H1 (cell line): ENCODE results near the gene SH3RF2. TPM values are rescaled to one million over a fixed set of nuclear protein-coding genes. Genes with fewer than 3 reads are reported as not detected.

ENCODE experiments used
- CTCF ChIA-PET: fragments of 300-600 bp; sonication (Branson Sonifier 250); formaldehyde crosslinking; loops from one replicate; lab custom pipeline; 2021; ENCODE audit not compliant: partially characterized antibody; lab: Charles Lee
- POLR2A ChIA-PET: fragments of 300-600 bp; sonication (Branson Sonifier 250); formaldehyde crosslinking; loops from one replicate; lab custom pipeline; 2021; ENCODE audit warnings: inconsistent platforms; ENCODE audit not compliant: partially characterized antibody; lab: Charles Lee
- DNase-seq, 2 experiments: peaks; one replicate each; pipeline versions ENCODE4 v3.0.0 to v3.0.0-alpha.2; 2010 to 2022; ENCODE audit warnings: low spot score in 2 of 2, low read depth in 1 of 2, mixed read lengths in 1 of 2
- FAIRE-seq: peaks from 2 replicates; lab custom pipeline; 2011; peaks lifted over from hg19 to GRCh38; lab: Jason Lieb, UNC
- H2AFZ ChIP-seq: 2 replicates; pipeline ENCODE4 v1.8.1; 2012; ENCODE audit warnings: low read length, inconsistent platforms
- H2AK5ac ChIP-seq: 2 replicates; pipeline ENCODE4 v1.6.1; 2013; ENCODE audit warnings: low read depth, low read length
- H2BK120ac ChIP-seq: replicated peaks from 2 replicates; pipeline ENCODE3; 2013; ENCODE audit warnings: low read depth, low read length, inconsistent platforms
- H2BK12ac ChIP-seq: 2 replicates; pipeline ENCODE4 v1.6.1; 2013; ENCODE audit warnings: low read depth, low read length
- H2BK15ac ChIP-seq: 2 replicates; pipeline ENCODE4 v1.6.1; 2013; ENCODE audit warnings: low read length
- H2BK20ac ChIP-seq: 2 replicates; pipeline ENCODE4 v1.6.1; 2013; ENCODE audit warnings: low read length
- H2BK5ac ChIP-seq: 2 replicates; pipeline ENCODE4 v1.6.1; 2013; ENCODE audit warnings: low read depth, low read length
- H3K14ac ChIP-seq: 2 replicates; pipeline ENCODE4 v1.6.1; 2013; ENCODE audit warnings: inconsistent platforms; ENCODE audit not compliant: insufficient read length
- H3K18ac ChIP-seq: 2 replicates; pipeline ENCODE4 v1.6.1; 2013; ENCODE audit warnings: low read length; ENCODE audit errors: extremely low read depth
- H3K23ac ChIP-seq: 2 replicates; pipeline ENCODE4 v1.6.1; 2013; ENCODE audit warnings: inconsistent platforms; ENCODE audit not compliant: insufficient read length
- H3K23me2 ChIP-seq: 2 replicates; pipeline ENCODE4 v1.6.1; 2013; ENCODE audit warnings: low read depth, low read length
- H3K27ac ChIP-seq: 2 replicates; pipeline ENCODE4 v1.6.1; 2011; ENCODE audit warnings: low read depth, low read length, inconsistent platforms
- H3K27me3 ChIP-seq, 4 experiments: replicated peaks in 1 of 4; 1 replicate in 1 of 4; 2 replicates in 3 of 4; pipeline versions ENCODE4 v1.6.1 to v1.8.1; 2011 to 2013; ENCODE audit warnings: low read length in 3 of 4, mild to moderate bottlenecking in 3 of 4, inconsistent platforms in 2 of 4, mixed read lengths in 2 of 4, moderate library complexity in 1 of 4; ENCODE audit not compliant: control insufficient read depth in 3 of 4, insufficient read depth in 3 of 4; ENCODE audit errors: extremely low read depth in 1 of 4
- H3K36me3 ChIP-seq, 4 experiments: 2 replicates each; pipeline versions ENCODE4 v1.6.1 to v1.8.1; 2011 to 2013; ENCODE audit warnings: mild to moderate bottlenecking in 4 of 4, low read length in 3 of 4, moderate library complexity in 2 of 4, control low read depth in 1 of 4, inconsistent platforms in 1 of 4; ENCODE audit not compliant: insufficient read depth in 4 of 4, control insufficient read depth in 2 of 4
- H3K4ac ChIP-seq: replicated peaks from 2 replicates; pipeline ENCODE3; 2013; ENCODE audit warnings: low read length, low read depth, mixed read lengths, inconsistent platforms; ENCODE audit not compliant: insufficient read length
- H3K4me1 ChIP-seq, 4 experiments: replicated peaks in 1 of 4; 1 replicate in 1 of 4; 2 replicates in 3 of 4; pipeline versions ENCODE4 v1.6.1 to v1.8.1; 2011 to 2013; ENCODE audit warnings: low read length in 3 of 4, inconsistent platforms in 2 of 4, mixed read lengths in 1 of 4; ENCODE audit not compliant: insufficient read depth in 4 of 4, control insufficient read depth in 3 of 4
- H3K4me2 ChIP-seq, 2 experiments: 2 replicates each; pipeline versions ENCODE4 v1.6.1 to v1.8.1; 2011 to 2013; ENCODE audit warnings: low read depth in 2 of 2, low read length in 2 of 2, control low read depth in 1 of 2, inconsistent platforms in 1 of 2, mild to moderate bottlenecking in 1 of 2; ENCODE audit not compliant: insufficient read depth in 1 of 2
- H3K4me3 ChIP-seq, 4 experiments: fragments of 200-600, 300-600 bp in 1 of 4; sonication (generic), shearing (Covaris generic), sonication (Bioruptor Twin) in 1 of 4; 2 replicates each; pipeline versions ENCODE4 v1.5.1 to v1.8.1; 2011 to 2016; ENCODE audit warnings: low read length in 4 of 4, low read depth in 3 of 4, control low read depth in 2 of 4, inconsistent platforms in 2 of 4, mild to moderate bottlenecking in 2 of 4, mixed read lengths in 1 of 4, moderate library complexity in 1 of 4; ENCODE audit not compliant: insufficient read depth in 2 of 4; ENCODE audit errors: extremely low read depth in 1 of 4
- H3K56ac ChIP-seq: replicated peaks from 2 replicates; pipeline ENCODE3; 2013; ENCODE audit warnings: low read depth, mild to moderate bottlenecking, mixed read lengths, low read length, inconsistent platforms; ENCODE audit not compliant: insufficient read length
- H3K79me1 ChIP-seq: 2 replicates; pipeline ENCODE4 v1.6.1; 2013; ENCODE audit warnings: low read depth, low read length, control low read depth
- H3K79me2 ChIP-seq, 2 experiments: 2 replicates each; pipeline versions ENCODE4 v1.6.1 to v1.8.1; 2012 to 2013; ENCODE audit warnings: low read length in 2 of 2, mild to moderate bottlenecking in 2 of 2, inconsistent platforms in 1 of 2; ENCODE audit not compliant: insufficient read depth in 2 of 2, control insufficient read depth in 1 of 2
- H3K9ac ChIP-seq, 4 experiments: replicated peaks in 1 of 4; 1 replicate in 1 of 4; 2 replicates in 3 of 4; pipeline versions ENCODE4 v1.6.1 to v1.8.1; 2011 to 2013; ENCODE audit warnings: low read depth in 3 of 4, low read length in 3 of 4, control low read depth in 2 of 4, mild to moderate bottlenecking in 2 of 4, moderate library complexity in 2 of 4, inconsistent platforms in 1 of 4; ENCODE audit errors: extremely low read depth in 1 of 4
- H3K9me3 ChIP-seq, 2 experiments: 2 replicates each; pipeline versions ENCODE4 v1.6.1 to v1.8.1; 2012 to 2013; ENCODE audit warnings: mild to moderate bottlenecking in 2 of 2, moderate library complexity in 2 of 2, control low read depth in 1 of 2, inconsistent platforms in 1 of 2, low read depth in 1 of 2, low read length in 1 of 2, mixed read lengths in 1 of 2; ENCODE audit not compliant: insufficient read depth in 2 of 2
- H4K20me1 ChIP-seq, 2 experiments: replicated peaks in 1 of 2; 2 replicates each; pipeline versions ENCODE3 to v1.8.1; 2011 to 2013; ENCODE audit warnings: inconsistent platforms in 2 of 2, low read length in 2 of 2, mild to moderate bottlenecking in 1 of 2; ENCODE audit not compliant: insufficient read depth in 2 of 2, control insufficient read depth in 1 of 2
- H4K5ac ChIP-seq: 2 replicates; pipeline ENCODE4 v1.6.1; 2013; ENCODE audit warnings: low read length, low read depth, mixed read lengths, inconsistent platforms; ENCODE audit not compliant: insufficient read length
- H4K8ac ChIP-seq: 2 replicates; pipeline ENCODE4 v1.8.0; 2013; ENCODE audit warnings: mild to moderate bottlenecking, moderate library complexity, low read length, inconsistent platforms; ENCODE audit not compliant: insufficient read depth; ENCODE audit errors: extremely low read depth
- H4K91ac ChIP-seq: replicated peaks from 2 replicates; pipeline ENCODE3; 2013; ENCODE audit warnings: low read length, mixed read lengths, inconsistent platforms; ENCODE audit not compliant: insufficient read length
- MAX ChIP-seq: IDR thresholded peaks from 2 replicates; pipeline ENCODE4 v1.6.1; 2012; ENCODE audit warnings: inconsistent platforms
- SAP30 ChIP-seq: fragments of 300-600 bp; sonication (generic); IDR thresholded peaks from 2 replicates; pipeline ENCODE4 v1.7.1; 2012; ENCODE audit warnings: low read length, moderate library complexity, mild to moderate bottlenecking, inconsistent platforms; ENCODE audit not compliant: insufficient read depth, insufficient replicate concordance
- SRF ChIP-seq: IDR thresholded peaks from 2 replicates; pipeline ENCODE4 v1.6.1; 2011; ENCODE audit warnings: mild to moderate bottlenecking, low read depth, low read length, moderate library complexity
- WGBS, 2 experiments: shearing (Covaris generic) in 1 of 2; methylation state at CpG; one replicate each; pipeline versions ENCODE4 v1.1.6 to v1.1.7; 2013 to 2015; ENCODE audit warnings: low lambda C conversion rate in 2 of 2, mixed read lengths in 2 of 2, inconsistent platforms in 1 of 2, low coverage in 1 of 2, missing lambda C conversion rate in 1 of 2; ENCODE audit not compliant: insufficient replicate concordance in 2 of 2, insufficient coverage in 1 of 2, insufficient read length in 1 of 2; ENCODE audit errors: extremely low coverage in 1 of 2, missing lambda C conversion rate in 1 of 2; 5-methylcytosine and 5-hydroxymethylcytosine counted together
- polyA plus RNA-seq, 7 experiments: library from polyadenylated mRNA; depleted of rRNA in 3 of 7; stranded (reverse) in 5 of 7; unstranded in 2 of 7; fragments of >200 nt in 5 of 7; fragments of 200-250 nt in 2 of 7; gene quantifications; 1 replicate in 5 of 7; 2 replicates in 1 of 7; 4 replicates in 1 of 7; pipeline versions ENCODE4 v1.2.1 to v1.2.3, GENCODE V29; 2011 to 2013; ENCODE audit warnings: missing spikeins in 2 of 7, mixed read lengths in 2 of 7
- total RNA-seq: library from RNA; stranded (reverse); fragmentation: NEBNext Ultra II Directional; extraction: Animal tissue kit (Norgen Biotek cat#: 25700); gene quantifications from 2 replicates; pipeline ENCODE4 v1.2.1, GENCODE V29; 2021

SH3RF2 gene
- total and polyA plus RNA-seq, 2 of the 8 experiments (the other 6 are each of a cell fraction or from before 2014, with no cell fraction given) = 0.80 to 0.95 TPM

- Histone ChIP-seq H2AK5ac (no peak overlapping the region), H4K5ac (no peak overlapping the region), H3K9ac (no peak overlapping the region), H2BK15ac (no peak overlapping the region), H2BK120ac (no peak overlapping the region), H3K79me1 (no peaks in the 10 kb centered on the region), H2BK20ac (no peak overlapping the region), H3K79me2 (no peaks in the 10 kb centered on the region), H3K18ac (no peak overlapping the region), H3K56ac (no peak overlapping the region), H2BK12ac (no peak overlapping the region), H3K36me3 (no peaks in the 10 kb centered on the region), H3K27ac (no peak overlapping the region), H3K14ac (no peak overlapping the region), H4K20me1 (no peaks in the 10 kb centered on the region), H3K4me3 (no peak overlapping the region), H2AFZ (no peak overlapping the region), H3K4me2 (no peak overlapping the region), H3K9me3 (no peaks in the 10 kb centered on the region), H4K91ac (no peak overlapping the region), H3K23ac (no peak overlapping the region), H3K23me2 (no peaks in the 10 kb centered on the region), H3K4ac (no peak overlapping the region), H3K27me3 (peaks cover 0 to 5% (median 0%) of the 10 kb centered on the region in 4 experiments; a peak in 2 of 7 replicates), H2BK5ac (no peak overlapping the region), H4K8ac (no peak overlapping the region), H3K4me1 (peaks cover 7 to 11% (median 9%) of the 10 kb centered on the region in 4 experiments)
- CTCF ChIA-PET = interaction anchor here (1.2 to 1.6 kb wide), 2 partner anchors 17 to 79 kb away, joined by 3 read pairs; no protein-coding TSS in a partner anchor
- no peak for FAIRE-seq
- POLR2A ChIA-PET = no interaction called here
- DNase-seq = no peak
- 78 to 100% methylated on average over 2 to 3 of the region's 3 CpGs for WGBS, 2 experiments
- TF ChIP-seq MAX = no peak
- TF ChIP-seq SRF = no peak
- TF ChIP-seq SAP30 = no peak
Measured at GRCh38 chr5:145942201-145942600, 5.8 kb downstream of the SH3RF2 start.
